Measurements from ENCODE around the gene MMP25. TPM values are rescaled to one million over a fixed set of nuclear protein-coding genes. Genes with fewer than 3 reads are reported as not detected.

MMP25 gene
- total and polyA plus RNA-seq, 9 of the 15 experiments (the other 6 are each of a cell fraction or from before 2014, with no cell fraction given), result 0.03 to 0.04 TPM; not detected in 7

- TF ChIP-seq MBD1 (CRISPR knock-in tag; IDR thresholded peaks at IDR 0.05), result no peak
- no peak for TF ChIP-seq CGGBP1 (CRISPR knock-in tag; IDR thresholded peaks at IDR 0.05)
- TF ChIP-seq USF1 (CRISPR knock-in tag; IDR thresholded peaks at IDR 0.05), result peak; percentile 76
- TF ChIP-seq CXXC5 (CRISPR knock-in tag; IDR thresholded peaks at IDR 0.05), result peak; percentile 87
- TF ChIP-seq TOE1 (IDR thresholded peaks at IDR 0.05; ENCODE audit: borderline replicate concordance), result no peak
- no peak for TF ChIP-seq TOE1 (CRISPR knock-in tag; IDR thresholded peaks at IDR 0.05; ENCODE audit: borderline replicate concordance, low read depth)
- 0 out of 2 replicates have a peak, but pooled peaks have one; percentile 50 for TF ChIP-seq RFX5 (IDR thresholded peaks at IDR 0.05; ENCODE audit: low read depth, low read length)
- no peak for TF ChIP-seq PPARD (CRISPR knock-in tag; IDR thresholded peaks at IDR 0.05)
- TF ChIP-seq RREB1 (CRISPR knock-in tag; IDR thresholded peaks at IDR 0.05), result no peak
- TF ChIP-seq SMAD1 (IDR thresholded peaks at IDR 0.05; ENCODE audit: low read depth, low read length, partially characterized antibody), result no peak
- TF ChIP-seq ERF (CRISPR knock-in tag; IDR thresholded peaks at IDR 0.05), result no peak
- TF ChIP-seq PHF8 (IDR thresholded peaks at IDR 0.05; ENCODE audit: borderline replicate concordance, low read length), result no peak
- no peak for TF ChIP-seq ZNF23 (CRISPR knock-in tag; IDR thresholded peaks at IDR 0.05)
- no peak for TF ChIP-seq ZFPM2 (CRISPR knock-in tag; IDR thresholded peaks at IDR 0.05)
- no peak for TF ChIP-seq CHD4 (IDR thresholded peaks at IDR 0.05; ENCODE audit: insufficient read depth, insufficient replicate concordance, low read depth, low read length, poor library complexity, severe bottlenecking)
- TF ChIP-seq TFAP4 (CRISPR knock-in tag; IDR thresholded peaks at IDR 0.05; ENCODE audit: borderline replicate concordance), result peak; percentile 96
Observed at GRCh38 chr16:3003582-3004270, 42.6 kb upstream of the MMP25 start (continued).

All from K562 (cell line).